ENCODE results near the gene KIDINS220. TPM values are rescaled to one million over a fixed set of nuclear protein-coding genes. Genes with fewer than 3 reads are reported as not detected.

KIDINS220 gene
- total and polyA plus RNA-seq, 2 of the 13 experiments (the other 11 are each of a cell fraction or from before 2014, with no cell fraction given), result 25.2 to 32.3 TPM

GRCh38 chr2:8839189-8839965, 2.0 kb upstream of the KIDINS220 start:
- H3K4me3 ChIP-seq (replicated peaks in 1 of 3; ENCODE audit: insufficient read depth in 1 of 3, low read depth in 2 of 3, low read length in 3 of 3), result no peak overlapping the region
- FAIRE-seq (peak; percentile 12), ATAC-seq (no peak), DNase-seq (ENCODE audit: low spot score) (peak; percentile 23)
- H3K9ac ChIP-seq (ENCODE audit: insufficient read depth, low read depth, low read length), result no peak overlapping the region
- H4K20me1 ChIP-seq (ENCODE audit: insufficient read depth, low read length), result no peaks in the 10 kb centered on the region
- no peak overlapping the region for H3K4me2 ChIP-seq (ENCODE audit: low read depth, low read length)
- in situ Hi-C loops (cut with HindIII; ENCODE audit: extremely low pct_ligation_motif_present, low pct_unique_long_range_greater_than_20kb), result no loop called here
- intact Hi-C loops (cut with micrococcal nuclease; ENCODE audit: unreplicated experiment), result no loop called here
- BruUV-seq (replicated peaks), result no TSS peak
- no peaks in the 10 kb centered on the region for H3K36me3 ChIP-seq (replicated peaks in 1 of 2; ENCODE audit: control insufficient read depth in 1 of 2, insufficient read depth in 2 of 2, low read length in 2 of 2)
- CTCF ChIA-PET (ENCODE audit: low intra/inter-chr PET ratio, low total read pairs), result interaction anchor here (1.3 kb wide), 1 partner anchor 33 kb away, joined by 3 read pairs; no protein-coding TSS in a partner anchor
- no peak overlapping the region for H2AFZ ChIP-seq (ENCODE audit: low read length)
- WGBS (ENCODE audit: low lambda C conversion rate), result 51% methylated on average over 5 of the region's 5 CpGs
- no peaks in the 10 kb centered on the region; a peak in 1 of 5 replicates for H3K27me3 ChIP-seq (ENCODE audit: control insufficient read depth in 1 of 2, insufficient read depth in 2 of 2, low read length in 2 of 2)
- no peak overlapping the region for H3K27ac ChIP-seq (ENCODE audit: extremely low read length, insufficient read depth, low read length)
- peaks cover 20% of the 10 kb centered on the region for H3K79me2 ChIP-seq (ENCODE audit: insufficient read depth, low read length)
- no peaks in the 10 kb centered on the region for H3K9me3 ChIP-seq (ENCODE audit: low read length)
- POLR2A ChIA-PET, result no interaction called here
- peaks cover 74% of the 10 kb centered on the region for H3K4me1 ChIP-seq (ENCODE audit: insufficient read depth, low read length)
- TF ChIP-seq RARA (CRISPR knock-in tag; IDR thresholded peaks at IDR 0.05) (peak; percentile 74), ZNF614 (CRISPR knock-in tag; IDR thresholded peaks at IDR 0.05; ENCODE audit: borderline replicate concordance) (no peak), MAZ (IDR thresholded peaks at IDR 0.05; ENCODE audit: borderline replicate concordance, low read depth, low read length) (no peak), MAZ (CRISPR knock-in tag; IDR thresholded peaks at IDR 0.05; ENCODE audit: low read depth) (0 out of 2 replicates have a peak, but pooled peaks have one; percentile 34), ZNF768 (CRISPR knock-in tag; IDR thresholded peaks at IDR 0.05) (no peak), SOX5 (CRISPR knock-in tag; IDR thresholded peaks at IDR 0.05; ENCODE audit: borderline replicate concordance) (peak; percentile 57; the same call in 1 of the 2 replicates), ZNF431 (CRISPR knock-in tag; IDR thresholded peaks at IDR 0.05; ENCODE audit: borderline replicate concordance, low read depth) (no peak), HIVEP1 (CRISPR knock-in tag; IDR thresholded peaks at IDR 0.05) (no peak), NFE2L1 (CRISPR knock-in tag; IDR thresholded peaks at IDR 0.05; ENCODE audit: borderline replicate concordance) (no peak), BCL6 (CRISPR knock-in tag; IDR thresholded peaks at IDR 0.05) (peak; percentile 98), ARNT (IDR thresholded peaks at IDR 0.05) (no peak), NR2F6 (IDR thresholded peaks at IDR 0.05) (0 out of 2 replicates have a peak, but pooled peaks have one; percentile 27), NR2F6 (CRISPR knock-in tag; IDR thresholded peaks at IDR 0.05) (peak; percentile 40; the same call in 1 of the 2 replicates), FOXP1 (IDR thresholded peaks at IDR 0.05) (no peak), FOXP1 (CRISPR knock-in tag; IDR thresholded peaks at IDR 0.05) (0 out of 2 replicates have a peak, but pooled peaks have one; percentile 33), RAD51 (IDR thresholded peaks at IDR 0.05; ENCODE audit: borderline replicate concordance) (no peak), TCF7 (IDR thresholded peaks at IDR 0.05; ENCODE audit: low read depth) (peak; percentile 34; the same call in 1 of the 2 replicates), HNRNPK (IDR thresholded peaks at IDR 0.05; ENCODE audit: low read depth, low read length, poor library complexity, severe bottlenecking) (peak; percentile 92), CEBPZ (IDR thresholded peaks at IDR 0.05; ENCODE audit: low read length) (no peak), FOSL2 (CRISPR knock-in tag; IDR thresholded peaks at IDR 0.05) (0 out of 2 replicates have a peak, but pooled peaks have one; percentile 17), PATZ1 (CRISPR knock-in tag; IDR thresholded peaks at IDR 0.05) (peak; percentile 97), GATAD2A (CRISPR knock-in tag; IDR thresholded peaks at IDR 0.05) (0 out of 2 replicates have a peak, but pooled peaks have one; percentile 38), ZNF747 (CRISPR knock-in tag; IDR thresholded peaks at IDR 0.05; ENCODE audit: borderline replicate concordance) (no peak)

Data from HepG2 (cell line).